ENCODE measurements around the gene HOXD11. TPM values are rescaled to one million over a fixed set of nuclear protein-coding genes. Genes with fewer than 3 reads are reported as not detected.

The HOXD11 gene
- total and polyA plus RNA-seq, 9 of the 15 experiments (the other 6 are each of a cell fraction or from before 2014, with no cell fraction given): not detected

GRCh38 chr2:176152350-176153181 lies 45.5 kb downstream of the HOXD11 start (continued):
- no peak for TF ChIP-seq SNAPC5 (CRISPR knock-in tag; IDR thresholded peaks at IDR 0.05)
- TF ChIP-seq EP400 (IDR thresholded peaks at IDR 0.05): no peak
- no peak for TF ChIP-seq ZBTB1 (CRISPR knock-in tag; IDR thresholded peaks at IDR 0.05; ENCODE audit: borderline replicate concordance, low read depth)
- no peak for TF ChIP-seq PYGO2 (tag; IDR thresholded peaks at IDR 0.05)
- TF ChIP-seq NR2C1 (IDR thresholded peaks at IDR 0.05): no peak
- TF ChIP-seq NR2C1 (tag; IDR thresholded peaks at IDR 0.05): no peak
- TF ChIP-seq ZKSCAN3 (CRISPR knock-in tag; IDR thresholded peaks at IDR 0.05): no peak
- TF ChIP-seq SMC3 (conservative IDR thresholded peaks at IDR 0.05; ENCODE audit: insufficient read depth, low read depth, low read length): no peak
- no peak for TF ChIP-seq ZNF507 (tag; conservative IDR thresholded peaks at IDR 0.05)
- no peak for TF ChIP-seq NONO (IDR thresholded peaks at IDR 0.05; ENCODE audit: low read depth in 2 of 2, low read length in 1 of 2)
- TF ChIP-seq ATF4 (CRISPR knock-in tag; IDR thresholded peaks at IDR 0.05): no peak
- no peak for TF ChIP-seq ZNF41 (CRISPR knock-in tag; conservative IDR thresholded peaks at IDR 0.05)
- no peak for TF ChIP-seq GABPA (tag; conservative IDR thresholded peaks at IDR 0.05; ENCODE audit: low read depth)
- no peak for TF ChIP-seq DNMT1 (IDR thresholded peaks at IDR 0.05)
- TF ChIP-seq ZNF449 (CRISPR knock-in tag; IDR thresholded peaks at IDR 0.05): no peak

Measured in K562 (cell line).